ENCODE results near the gene FN1.

Gene FN1

DNA sequence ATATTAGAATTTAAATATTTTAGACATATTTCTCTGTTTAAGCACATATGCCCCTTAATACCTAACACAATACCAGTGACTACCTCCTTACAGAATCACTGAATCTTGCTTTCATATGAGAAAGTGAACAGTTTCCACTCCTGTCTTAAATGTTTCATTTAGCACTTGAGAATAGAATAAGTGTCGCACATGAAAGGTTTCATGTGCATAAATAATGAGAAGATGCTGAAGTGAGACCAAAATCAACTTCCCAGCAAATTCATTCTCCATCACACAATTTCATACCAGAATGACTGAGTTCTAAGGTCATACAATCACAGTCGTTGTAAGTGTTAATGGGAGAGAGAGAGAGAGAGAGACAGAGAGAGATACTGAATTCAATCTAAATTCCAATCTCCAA lies 72.8 kb downstream of the FN1 start:
- TF ChIP-seq, protein P1, sequence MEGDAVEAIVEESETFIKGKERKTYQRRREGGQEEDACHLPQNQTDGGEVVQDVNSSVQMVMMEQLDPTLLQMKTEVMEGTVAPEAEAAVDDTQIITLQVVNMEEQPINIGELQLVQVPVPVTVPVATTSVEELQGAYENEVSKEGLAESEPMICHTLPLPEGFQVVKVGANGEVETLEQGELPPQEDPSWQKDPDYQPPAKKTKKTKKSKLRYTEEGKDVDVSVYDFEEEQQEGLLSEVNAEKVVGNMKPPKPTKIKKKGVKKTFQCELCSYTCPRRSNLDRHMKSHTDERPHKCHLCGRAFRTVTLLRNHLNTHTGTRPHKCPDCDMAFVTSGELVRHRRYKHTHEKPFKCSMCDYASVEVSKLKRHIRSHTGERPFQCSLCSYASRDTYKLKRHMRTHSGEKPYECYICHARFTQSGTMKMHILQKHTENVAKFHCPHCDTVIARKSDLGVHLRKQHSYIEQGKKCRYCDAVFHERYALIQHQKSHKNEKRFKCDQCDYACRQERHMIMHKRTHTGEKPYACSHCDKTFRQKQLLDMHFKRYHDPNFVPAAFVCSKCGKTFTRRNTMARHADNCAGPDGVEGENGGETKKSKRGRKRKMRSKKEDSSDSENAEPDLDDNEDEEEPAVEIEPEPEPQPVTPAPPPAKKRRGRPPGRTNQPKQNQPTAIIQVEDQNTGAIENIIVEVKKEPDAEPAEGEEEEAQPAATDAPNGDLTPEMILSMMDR (IDR thresholded peaks at IDR 0.05; ENCODE audit: borderline replicate concordance, extremely low read depth, low read length, poor library complexity, severe bottlenecking) = no peak
- TF ChIP-seq EZH2 (IDR thresholded peaks at IDR 0.05; ENCODE audit: borderline replicate concordance, low read depth, low read length, severe bottlenecking) = no peak
- Histone ChIP-seq H3K4me1 (ENCODE audit: insufficient read depth, low read length) (no peaks in the 10 kb centered on the region), H3K4me2 (ENCODE audit: insufficient read depth, low read length) (no peak overlapping the region), H3K27ac (ENCODE audit: low read length) (no peak overlapping the region), H3K27me3 (ENCODE audit: insufficient read depth, low read length, poor library complexity) (no peaks in the 10 kb centered on the region), H4K20me1 (ENCODE audit: insufficient read depth, low read length) (no peaks in the 10 kb centered on the region), H3K9me3 (ENCODE audit: insufficient read depth, low read length, severe bottlenecking) (no peaks in the 10 kb centered on the region), H3K36me3 (ENCODE audit: insufficient read depth, low read length) (peaks cover 7% of the 10 kb centered on the region; the same call in 1 of the 2 replicates), H3K79me2 (ENCODE audit: insufficient read depth, low read length) (no peaks in the 10 kb centered on the region), H3K9ac (ENCODE audit: low read depth, low read length) (no peak overlapping the region), H3K4me3 (ENCODE audit: low read depth in 1 of 2, low read length in 2 of 2) (no peak overlapping the region), H2AFZ (ENCODE audit: low read depth, low read length) (no peak overlapping the region)
- ATAC-seq (ENCODE audit: insufficient read depth, low read depth) = no peak
- no peak for DNase-seq

DNA sequence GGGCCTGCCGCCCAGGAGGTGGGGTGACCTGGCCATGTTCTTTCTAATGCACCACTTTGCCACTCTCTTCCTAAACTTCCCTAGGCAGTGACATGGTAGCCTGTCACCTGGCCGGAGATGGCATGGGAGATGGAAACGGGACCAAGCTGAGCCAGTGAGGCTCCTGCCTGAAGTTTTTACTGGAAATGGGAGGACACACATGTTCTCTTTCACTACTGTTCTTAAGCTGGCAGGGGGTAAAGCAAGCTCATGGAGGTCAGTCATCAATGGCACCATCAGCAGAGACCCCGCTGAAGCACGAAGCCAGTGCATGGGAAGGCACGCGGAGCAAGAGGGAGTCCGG lies 73.3 kb downstream of the FN1 start:
- Histone ChIP-seq H3K36me3 (ENCODE audit: insufficient read depth, low read length) (peaks cover 7% of the 10 kb centered on the region; the same call in 1 of the 2 replicates), H3K9ac (ENCODE audit: low read depth, low read length) (no peak overlapping the region), H3K4me1 (ENCODE audit: insufficient read depth, low read length) (no peaks in the 10 kb centered on the region), H3K79me2 (ENCODE audit: insufficient read depth, low read length) (no peaks in the 10 kb centered on the region), H2AFZ (ENCODE audit: low read depth, low read length) (no peak overlapping the region), H3K4me2 (ENCODE audit: insufficient read depth, low read length) (no peak overlapping the region), H3K9me3 (ENCODE audit: insufficient read depth, low read length, severe bottlenecking) (no peaks in the 10 kb centered on the region), H3K4me3 (ENCODE audit: low read depth in 1 of 2, low read length in 2 of 2) (no peak overlapping the region), H3K27ac (ENCODE audit: low read length) (no peak overlapping the region), H4K20me1 (ENCODE audit: insufficient read depth, low read length) (no peaks in the 10 kb centered on the region), H3K27me3 (ENCODE audit: insufficient read depth, low read length, poor library complexity) (no peaks in the 10 kb centered on the region)
- no peak for TF ChIP-seq EZH2 (IDR thresholded peaks at IDR 0.05; ENCODE audit: borderline replicate concordance, low read depth, low read length, severe bottlenecking)
- TF ChIP-seq, protein P1 (IDR thresholded peaks at IDR 0.05; ENCODE audit: borderline replicate concordance, extremely low read depth, low read length, poor library complexity, severe bottlenecking) = no peak
- DNase-seq (no peak), ATAC-seq (ENCODE audit: insufficient read depth, low read depth) (no peak)

DNA sequence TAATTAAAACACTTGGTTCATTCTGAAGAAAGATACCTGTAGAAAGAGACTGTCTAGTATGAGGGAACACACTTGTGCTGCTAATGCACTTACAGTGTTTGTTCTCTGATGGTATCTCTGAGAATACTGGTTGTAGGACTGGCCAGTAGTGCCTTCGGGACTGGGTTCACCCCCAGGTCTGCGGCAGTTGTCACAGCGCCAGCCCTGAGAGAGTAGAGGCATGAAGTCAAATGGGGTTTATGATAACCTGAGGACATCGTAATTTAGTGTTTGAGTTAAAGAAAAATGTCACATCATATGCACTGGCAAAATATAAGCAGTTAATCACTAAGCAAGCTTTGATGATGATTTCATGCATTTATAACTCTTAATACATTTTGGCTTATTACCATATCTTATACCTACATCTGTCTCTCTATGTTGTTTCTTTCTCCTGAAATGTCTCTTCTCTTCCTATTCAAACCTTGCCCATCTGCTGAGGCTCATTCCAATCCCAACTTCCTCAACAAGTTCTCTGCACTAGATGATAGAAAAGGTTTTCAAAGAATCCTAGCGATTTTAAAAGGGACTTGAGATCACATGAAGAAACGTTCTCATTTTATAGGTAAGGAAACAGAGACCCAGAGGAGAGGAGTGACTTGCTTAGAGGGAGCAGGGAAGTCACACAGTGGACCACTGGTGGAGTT lies 73.8 kb downstream of the FN1 start:
- peaks cover 7% of the 10 kb centered on the region; the same call in 1 of the 2 replicates for H3K36me3 ChIP-seq (ENCODE audit: insufficient read depth, low read length)
- no peak overlapping the region for H3K4me3 ChIP-seq (ENCODE audit: low read depth in 1 of 2, low read length in 2 of 2)
- no peak overlapping the region for H3K27ac ChIP-seq (ENCODE audit: low read length)
- H3K4me1 ChIP-seq (ENCODE audit: insufficient read depth, low read length) = no peaks in the 10 kb centered on the region
- H3K79me2 ChIP-seq (ENCODE audit: insufficient read depth, low read length) = no peaks in the 10 kb centered on the region
- H3K9me3 ChIP-seq (ENCODE audit: insufficient read depth, low read length, severe bottlenecking) = no peaks in the 10 kb centered on the region
- H2AFZ ChIP-seq (ENCODE audit: low read depth, low read length) = no peak overlapping the region
- no peak for DNase-seq
- no peaks in the 10 kb centered on the region for H4K20me1 ChIP-seq (ENCODE audit: insufficient read depth, low read length)
- no peaks in the 10 kb centered on the region for H3K27me3 ChIP-seq (ENCODE audit: insufficient read depth, low read length, poor library complexity)
- TF ChIP-seq, protein P1 (IDR thresholded peaks at IDR 0.05; ENCODE audit: borderline replicate concordance, extremely low read depth, low read length, poor library complexity, severe bottlenecking) = no peak
- no peak for TF ChIP-seq EZH2 (IDR thresholded peaks at IDR 0.05; ENCODE audit: borderline replicate concordance, low read depth, low read length, severe bottlenecking)
- ATAC-seq (ENCODE audit: insufficient read depth, low read depth) = no peak
- H3K9ac ChIP-seq (ENCODE audit: low read depth, low read length) = no peak overlapping the region
- no peak overlapping the region for H3K4me2 ChIP-seq (ENCODE audit: insufficient read depth, low read length)
